ENCODE measurements around the gene RAI2. TPM values are rescaled to one million over a fixed set of nuclear protein-coding genes. Genes with fewer than 3 reads are reported as not detected.

Gene RAI2
- total RNA-seq, 1 donor from 2014 or later, result 23.6 TPM

- no peak for TF ChIP-seq CTCF (IDR thresholded peaks at IDR 0.05; ENCODE audit: borderline replicate concordance)
- H3K36me3 ChIP-seq, result no peaks in the 10 kb centered on the region
- DNase-seq, result no peak
- no peaks in the 10 kb centered on the region for H3K27me3 ChIP-seq (ENCODE audit: low read depth)
- peaks cover 13% of the 10 kb centered on the region for H3K4me1 ChIP-seq
- intact Hi-C loops (cut with micrococcal nuclease), result no loop called here
- no peak overlapping the region for H3K27ac ChIP-seq (replicated peaks)
- H3K9me3 ChIP-seq (replicated peaks), result no peaks in the 10 kb centered on the region
- H3K4me3 ChIP-seq, result no peak overlapping the region
Measured at GRCh38 chrX:17822351-17822750, 38.7 kb downstream of the RAI2 start.

- Histone ChIP-seq H3K9me3 (replicated peaks) (no peaks in the 10 kb centered on the region), H3K4me3 (no peak overlapping the region), H3K27ac (replicated peaks) (no peak overlapping the region), H3K27me3 (ENCODE audit: low read depth) (no peaks in the 10 kb centered on the region), H3K4me1 (peaks cover 11% of the 10 kb centered on the region), H3K36me3 (no peaks in the 10 kb centered on the region)
- DNase-seq, result no peak
- intact Hi-C loops (cut with micrococcal nuclease), result no loop called here
- TF ChIP-seq CTCF (IDR thresholded peaks at IDR 0.05; ENCODE audit: borderline replicate concordance), result no peak
Measured at GRCh38 chrX:17820100-17820499, 41.0 kb downstream of the RAI2 start.

- H3K27ac ChIP-seq (replicated peaks), result no peak overlapping the region
- no peaks in the 10 kb centered on the region for H3K27me3 ChIP-seq (ENCODE audit: low read depth)
- no peaks in the 10 kb centered on the region for H3K9me3 ChIP-seq (replicated peaks)
- TF ChIP-seq CTCF (IDR thresholded peaks at IDR 0.05; ENCODE audit: borderline replicate concordance), result no peak
- intact Hi-C loops (cut with micrococcal nuclease), result no loop called here
- peaks cover 12% of the 10 kb centered on the region for H3K4me1 ChIP-seq
- DNase-seq, result no peak
- no peak overlapping the region for H3K4me3 ChIP-seq
- no peaks in the 10 kb centered on the region for H3K36me3 ChIP-seq
Measured at GRCh38 chrX:17818726-17819125, 42.4 kb downstream of the RAI2 start.

- Histone ChIP-seq H3K4me1 (peaks cover 20% of the 10 kb centered on the region), H3K4me3 (no peak overlapping the region), H3K27ac (replicated peaks) (peak overlapping the region; percentile 38), H3K27me3 (ENCODE audit: low read depth) (no peaks in the 10 kb centered on the region), H3K36me3 (no peaks in the 10 kb centered on the region), H3K9me3 (replicated peaks) (no peaks in the 10 kb centered on the region)
- DNase-seq, result no peak
- intact Hi-C loops (cut with micrococcal nuclease), result no loop called here
- no peak for TF ChIP-seq CTCF (IDR thresholded peaks at IDR 0.05; ENCODE audit: borderline replicate concordance)
Measured at GRCh38 chrX:17817251-17817650, 43.8 kb downstream of the RAI2 start.

- no peak for DNase-seq
Measured at GRCh38 chrX:17814557-17814956, 46.5 kb downstream of the RAI2 start.

More at GRCh38 chrX:17814557-17814956, 46.5 kb downstream of the RAI2 start:
- peaks cover 20% of the 10 kb centered on the region for H3K4me1 ChIP-seq
- intact Hi-C loops (cut with micrococcal nuclease), result loop anchor here (5.0 kb wide), 1 partner anchor 63 kb away; no protein-coding TSS in a partner anchor
- H3K4me3 ChIP-seq, result no peak overlapping the region
- no peak overlapping the region for H3K27ac ChIP-seq (replicated peaks)
- TF ChIP-seq CTCF (IDR thresholded peaks at IDR 0.05; ENCODE audit: borderline replicate concordance), result no peak
- no peaks in the 10 kb centered on the region for H3K9me3 ChIP-seq (replicated peaks)
- no peaks in the 10 kb centered on the region for H3K36me3 ChIP-seq
- no peaks in the 10 kb centered on the region for H3K27me3 ChIP-seq (ENCODE audit: low read depth)
